T-cell (primary cell): ENCODE measurements around the gene APOBEC3H. TPM values are rescaled to one million over a fixed set of nuclear protein-coding genes. Genes with fewer than 3 reads are reported as not detected.

Experiments used
- ATAC-seq, 4 experiments: fragments of 200-7000 bp in 3 of 4; fragments of 150-1000 bp in 1 of 4; cut with Tn5 transposase; replicated peaks in 1 of 4; 1 replicate in 3 of 4; 2 replicates in 1 of 4; pipeline ENCODE4 v1.10.0; 2021; ENCODE audit warnings: moderate library complexity in 3 of 4, mild to moderate bottlenecking in 2 of 4, moderate number of reproducible peaks in 1 of 4
- CTCF ChIA-PET, 2 donors: fragments of 300-600 bp; sonication (Branson Sonifier 250); formaldehyde crosslinking; loops; one replicate each; lab custom pipeline; 2022; ENCODE audit warnings: antibody characterized with exemption in 2 of 2; lab: Charles Lee
- POLR2A ChIA-PET, 2 donors: fragments of 300-600 bp; sonication (Branson Sonifier 250); formaldehyde crosslinking; loops; one replicate each; lab custom pipeline; 2022; ENCODE audit warnings: antibody characterized with exemption in 2 of 2; lab: Charles Lee
- DNase-seq, 35 experiments: peaks; one replicate each; pipeline versions ENCODE4 v3.0.0 to v3.0.0-alpha.2; 2013 to 2023
- H3K27ac ChIP-seq: one replicate; pipeline ENCODE4 v1.5.1; 2013; ENCODE audit warnings: low read length
- H3K27me3 ChIP-seq, 2 experiments: replicated peaks in 1 of 2; 1 replicate in 1 of 2; 2 replicates in 1 of 2; pipeline versions ENCODE4 v1.6.1 to v1.7.0; 2013; ENCODE audit warnings: low read length in 1 of 2, mixed read lengths in 1 of 2; ENCODE audit not compliant: control insufficient read depth in 2 of 2, insufficient read depth in 2 of 2; ENCODE audit errors: extremely low read depth in 1 of 2
- H3K36me3 ChIP-seq, 2 donors: 1 replicate in 1 of 2; 2 replicates in 1 of 2; pipeline versions ENCODE4 v1.6.1 to v1.7.0; 2013; ENCODE audit warnings: low read length in 1 of 2; ENCODE audit not compliant: control insufficient read depth in 2 of 2, insufficient read depth in 1 of 2; ENCODE audit errors: extremely low read depth in 1 of 2
- H3K4me1 ChIP-seq, 2 experiments: 1 replicate in 1 of 2; 2 replicates in 1 of 2; pipeline versions ENCODE4 v1.6.1 to v1.7.0; 2013; ENCODE audit warnings: low read length in 2 of 2, mixed read lengths in 1 of 2; ENCODE audit not compliant: insufficient read depth in 2 of 2, control insufficient read depth in 1 of 2; ENCODE audit errors: extremely low read depth in 1 of 2
- H3K4me3 ChIP-seq, 2 donors: 1 replicate in 1 of 2; 2 replicates in 1 of 2; pipeline versions ENCODE4 v1.5.1 to v1.7.0; 2013; ENCODE audit warnings: mild to moderate bottlenecking in 2 of 2, low read length in 1 of 2, moderate library complexity in 1 of 2; ENCODE audit not compliant: control insufficient read depth in 1 of 2; ENCODE audit errors: extremely low read depth in 1 of 2
- H3K9me3 ChIP-seq: 2 replicates; pipeline ENCODE4 v1.7.0; 2013
- H3K27ac Mint-ChIP-seq, 2 donors: one replicate each; pipeline ENCODE4 v1.8.0; 2020 to 2021; ENCODE audit warnings: mild to moderate bottlenecking in 2 of 2, mixed read lengths in 2 of 2
- H3K27me3 Mint-ChIP-seq, 2 donors: one replicate each; pipeline ENCODE4 v1.8.0; 2021 to 2022; ENCODE audit warnings: mixed read lengths in 2 of 2
- H3K36me3 Mint-ChIP-seq: one replicate; pipeline ENCODE4 v1.8.0; 2021; ENCODE audit warnings: mixed read lengths
- H3K4me1 Mint-ChIP-seq, 3 donors: one replicate each; pipeline ENCODE4 v1.8.0; 2020 to 2022; ENCODE audit warnings: mixed read lengths in 3 of 3, mild to moderate bottlenecking in 1 of 3
- H3K4me3 Mint-ChIP-seq, 3 donors: one replicate each; pipeline ENCODE4 v1.8.0; 2020 to 2022; ENCODE audit warnings: mild to moderate bottlenecking in 3 of 3, mixed read lengths in 3 of 3, moderate library complexity in 3 of 3
- H3K9me3 Mint-ChIP-seq, 3 donors: one replicate each; pipeline ENCODE4 v1.8.0; 2020 to 2022; ENCODE audit warnings: mixed read lengths in 3 of 3
- WGBS: methylation state at CpG from one replicate; pipeline ENCODE4 v1.1.5; 2013; ENCODE audit warnings: missing lambda C conversion rate; ENCODE audit not compliant: insufficient coverage; 5-methylcytosine and 5-hydroxymethylcytosine counted together
- total RNA-seq, 35 experiments: library from RNA in 6 of 35; stranded (reverse) in 6 of 35; fragments of 120-200 nt in 1 of 35; gene quantifications; one replicate each; pipeline versions ENCODE4 v1.2.1 to v1.2.4 and lab custom pipeline; 2013 to 2026

The APOBEC3H gene
- total RNA-seq, 5 donors from 2014 or later (not counting 1 experiment from before 2014, with no cell fraction given): 1.1 to 6.9 (median 6.1) TPM

DNA sequence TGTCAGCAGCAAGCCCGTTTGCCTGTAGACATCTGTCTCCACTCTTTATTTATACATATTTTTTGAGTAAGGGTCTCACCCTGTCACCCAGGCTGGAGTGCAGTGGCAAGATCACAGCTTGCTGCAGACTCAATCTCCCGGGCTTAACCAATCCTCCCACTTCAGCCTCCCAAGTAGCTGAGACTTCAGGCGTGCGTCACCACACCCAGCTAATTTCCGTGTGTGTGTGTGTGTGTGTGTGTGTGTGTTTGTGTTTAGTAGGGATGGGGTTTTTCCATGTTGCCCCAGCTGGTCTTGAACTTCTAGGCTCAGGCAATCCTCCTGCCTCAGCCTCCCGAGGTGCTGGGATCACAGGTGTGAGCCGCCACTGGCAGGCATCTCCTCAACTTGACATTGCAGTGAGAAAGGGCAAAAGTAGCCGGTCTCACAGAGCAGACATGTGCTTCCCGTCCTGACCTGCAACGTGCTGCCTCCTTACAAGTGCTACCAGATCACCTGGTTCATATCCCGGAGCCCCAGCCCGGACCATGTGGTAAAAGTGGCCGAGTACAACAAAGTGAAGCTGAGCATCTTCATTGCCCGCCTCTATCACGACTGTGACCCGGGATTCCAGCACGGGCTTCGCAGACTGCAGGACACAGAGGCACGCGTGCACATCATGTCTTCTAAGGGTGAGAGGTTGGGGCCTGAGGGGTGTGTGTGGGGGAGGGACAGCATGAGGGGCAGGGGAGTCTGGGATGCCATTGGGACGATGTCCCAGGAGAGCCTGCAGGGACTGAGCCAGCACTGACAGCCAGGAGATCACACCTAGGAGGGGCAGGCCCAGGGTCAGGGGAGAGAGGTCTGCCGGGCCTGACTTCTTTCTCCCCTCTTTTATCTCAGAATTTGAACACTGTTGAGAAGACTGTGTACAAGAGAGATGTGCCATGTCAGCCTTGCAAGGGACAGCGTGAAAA lies 5.6 kb upstream of the APOBEC3H start:
- Histone ChIP-seq H3K4me1 (peaks cover 22 to 99% of the 10 kb centered on the region in 2 experiments), H3K4me3 (peak overlapping the region in 1 of 2 donors; percentile 46), H3K9me3 (no peaks in the 10 kb centered on the region), H3K27me3 (no peaks in the 10 kb centered on the region), H3K36me3 (peaks cover 0 to 8% of the 10 kb centered on the region in 2 donors), H3K27ac (peak overlapping the region; percentile 99)
- ATAC-seq (no peak), DNase-seq (peak in 3 of 35 experiments; percentile 26 to 69 (median 28))
- no peaks in the 10 kb centered on the region for H3K27me3 Mint-ChIP-seq
- H3K36me3 Mint-ChIP-seq: peaks cover 15% of the 10 kb centered on the region
- peak overlapping the region; percentile 64 to 78 (median 73) for H3K4me3 Mint-ChIP-seq
- peak overlapping the region; percentile 92 to 98 for H3K27ac Mint-ChIP-seq
- peaks cover 85 to 90% (median 88%) of the 10 kb centered on the region in 3 donors for H3K4me1 Mint-ChIP-seq
- ChIA-PET POLR2A (no interaction called here), CTCF (no interaction called here)
- 62% methylated on average over 12 of the region's 23 CpGs for WGBS
- no peaks in the 10 kb centered on the region for H3K9me3 Mint-ChIP-seq

DNA sequence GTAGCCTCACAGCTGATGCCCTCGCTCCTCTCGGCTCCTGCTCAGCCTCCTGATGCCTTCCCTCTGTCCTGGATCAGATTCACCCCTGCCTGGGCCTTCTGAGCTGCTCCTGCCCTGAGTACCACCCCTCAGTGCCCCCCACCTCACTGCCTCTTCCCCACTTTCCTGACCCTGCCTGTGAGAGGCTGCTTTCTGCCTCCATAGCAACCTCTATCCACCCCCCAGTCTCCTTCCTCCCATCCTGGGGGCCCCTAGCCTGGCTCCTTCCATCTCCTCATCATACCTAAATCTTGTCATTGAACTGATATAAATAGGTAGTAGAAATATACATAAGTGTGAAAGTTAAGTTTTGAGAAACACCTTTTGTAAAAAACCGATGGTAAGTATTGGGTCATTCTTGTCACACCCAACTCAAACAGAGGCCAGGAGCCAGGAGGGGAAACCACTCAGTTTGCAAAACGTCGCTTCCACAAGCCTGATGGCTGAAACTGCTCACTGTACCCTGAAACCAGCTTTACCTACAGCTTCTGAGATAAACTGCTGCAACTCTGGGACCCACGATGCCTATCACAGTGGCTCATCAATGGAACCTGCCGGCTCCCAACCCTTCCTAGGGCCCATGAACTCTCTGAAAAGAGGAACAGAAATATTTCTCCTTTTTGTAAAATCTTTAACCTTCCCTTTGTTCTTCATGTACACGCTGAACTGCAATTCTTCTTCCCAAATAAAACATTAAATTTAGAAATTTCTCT lies 4.8 kb upstream of the APOBEC3H start:
- DNase-seq (no peak), ATAC-seq (no peak)
- ChIA-PET POLR2A (interaction anchor here in 1 of 2 donors (0.5 kb wide), 1 partner anchor 207 kb away, joined by 3 read pairs; no protein-coding TSS in a partner anchor), CTCF (no interaction called here)
- Histone ChIP-seq H3K9me3 (no peaks in the 10 kb centered on the region), H3K4me3 (no peak overlapping the region), H3K4me1 (peaks cover 28 to 99% of the 10 kb centered on the region in 2 experiments), H3K27me3 (no peaks in the 10 kb centered on the region), H3K27ac (peak overlapping the region; percentile 99), H3K36me3 (peaks cover 0 to 1% of the 10 kb centered on the region in 2 donors)
- Mint-ChIP-seq H3K4me1 (peaks cover 87 to 93% (median 93%) of the 10 kb centered on the region in 3 donors), H3K27ac (peak overlapping the region; percentile 92 to 98), H3K9me3 (no peaks in the 10 kb centered on the region), H3K27me3 (no peaks in the 10 kb centered on the region), H3K36me3 (peaks cover 9% of the 10 kb centered on the region), H3K4me3 (peak overlapping the region; percentile 2 to 78 (median 49))
- 46% methylated on average over 7 of the region's 8 CpGs for WGBS

DNA sequence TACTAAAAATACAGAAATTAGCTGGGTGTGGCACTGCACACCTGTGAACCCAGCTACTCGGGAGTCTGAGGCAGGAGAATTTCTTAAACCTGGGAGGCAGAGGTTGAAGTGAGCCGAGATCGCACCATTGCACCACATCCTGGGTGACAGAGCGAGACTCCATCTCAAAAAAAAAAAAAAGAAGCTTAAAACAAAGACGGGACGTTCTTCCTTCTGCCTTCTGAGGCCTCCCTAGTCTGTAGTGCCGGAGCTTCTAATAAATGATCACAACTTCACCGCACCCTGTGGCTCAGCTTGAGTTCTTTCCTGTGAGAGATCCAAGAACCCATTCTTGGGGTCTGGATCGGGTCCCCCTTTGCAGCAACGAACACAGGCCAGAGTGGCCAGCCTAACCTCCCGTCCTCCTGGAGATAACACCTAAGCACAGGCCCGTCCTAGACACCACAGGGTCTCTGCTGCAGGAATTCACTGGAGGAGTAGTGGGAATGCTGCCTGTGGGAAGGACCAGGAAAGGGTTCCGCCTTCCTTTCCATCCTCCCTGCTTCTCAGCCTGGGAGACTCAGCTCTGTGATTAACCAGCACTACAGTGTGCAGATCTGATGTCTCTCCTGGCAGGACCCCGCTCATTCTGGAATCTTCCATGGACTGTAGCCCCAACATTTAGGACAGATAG lies 2.2 kb upstream of the APOBEC3H start:
- peak overlapping the region in 1 of 2 donors; percentile 11 for H3K4me3 ChIP-seq
- Mint-ChIP-seq H3K9me3 (no peaks in the 10 kb centered on the region), H3K4me1 (peaks cover 84 to 94% (median 92%) of the 10 kb centered on the region in 3 donors), H3K27ac (peak overlapping the region; percentile 88 to 91), H3K27me3 (no peaks in the 10 kb centered on the region), H3K36me3 (no peaks in the 10 kb centered on the region), H3K4me3 (peak overlapping the region in 1 of 3 donors; percentile 41)
- DNase-seq: peak in 27 of 35 experiments; percentile 28 to 72 (median 42)
- H3K36me3 ChIP-seq: no peaks in the 10 kb centered on the region
- peak in 1 of 4 experiments; percentile 16 for ATAC-seq
- H3K27ac ChIP-seq: peak overlapping the region; percentile 74
- peaks cover 32 to 99% of the 10 kb centered on the region in 2 experiments for H3K4me1 ChIP-seq
- ChIA-PET CTCF (interaction anchor here in 1 of 2 donors (0.6 to 1.4 kb wide), 8 partner anchors 14 to 814 kb away, joined by 3 to 8 read pairs (median 4); no protein-coding TSS in a partner anchor), POLR2A (interaction anchor here (0.5 to 0.7 kb wide), 8 partner anchors 20 to 1901 kb away, joined by 3 to 7 read pairs (median 4); no protein-coding TSS in a partner anchor)
- WGBS: 12% methylated on average over 5 of the region's 14 CpGs
- no peaks in the 10 kb centered on the region for H3K9me3 ChIP-seq
- H3K27me3 ChIP-seq: no peaks in the 10 kb centered on the region

DNA sequence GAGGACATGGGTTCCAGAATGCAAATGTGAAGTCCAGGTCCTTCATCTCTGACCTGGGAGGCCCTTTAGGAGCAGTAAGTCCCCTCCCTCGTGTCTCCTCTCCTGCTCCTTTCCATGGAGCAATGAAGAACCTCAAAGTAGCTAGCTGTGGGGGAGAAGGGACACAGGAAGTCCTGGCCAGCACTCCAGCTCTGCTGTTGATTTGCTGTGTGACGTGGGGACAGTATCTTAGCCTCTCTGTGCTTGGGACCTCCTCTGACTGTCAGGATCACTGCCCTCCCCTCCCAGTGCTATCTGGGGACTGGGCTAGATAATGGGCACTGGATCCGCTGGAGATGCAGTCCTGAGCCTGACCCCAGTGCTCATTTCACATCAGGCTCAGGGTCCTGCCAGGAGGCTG lies 1.1 kb upstream of the APOBEC3H start:
- 83% methylated on average over 1 of the region's 3 CpGs for WGBS
- ATAC-seq (no peak), DNase-seq (no peak)
- no peaks in the 10 kb centered on the region for H3K27me3 Mint-ChIP-seq
- H3K27ac ChIP-seq: peak overlapping the region; percentile 95
- POLR2A ChIA-PET: interaction anchor here in 1 of 2 donors (0.5 kb wide), 1 partner anchor 74 kb away, joined by 3 read pairs; no protein-coding TSS in a partner anchor
- H3K36me3 Mint-ChIP-seq: no peaks in the 10 kb centered on the region
- H3K4me1 Mint-ChIP-seq: peaks cover 84 to 92% (median 88%) of the 10 kb centered on the region in 3 donors
- no peaks in the 10 kb centered on the region for H3K27me3 ChIP-seq
- peak overlapping the region; percentile 83 to 91 for H3K27ac Mint-ChIP-seq
- H3K36me3 ChIP-seq: no peaks in the 10 kb centered on the region
- peak overlapping the region in 2 of 3 donors; percentile 41 to 45 for H3K4me3 Mint-ChIP-seq
- CTCF ChIA-PET: no interaction called here
- no peaks in the 10 kb centered on the region for H3K9me3 ChIP-seq
- H3K4me3 ChIP-seq: no peak overlapping the region
- H3K9me3 Mint-ChIP-seq: no peaks in the 10 kb centered on the region
- peaks cover 21 to 96% of the 10 kb centered on the region in 2 experiments for H3K4me1 ChIP-seq

DNA sequence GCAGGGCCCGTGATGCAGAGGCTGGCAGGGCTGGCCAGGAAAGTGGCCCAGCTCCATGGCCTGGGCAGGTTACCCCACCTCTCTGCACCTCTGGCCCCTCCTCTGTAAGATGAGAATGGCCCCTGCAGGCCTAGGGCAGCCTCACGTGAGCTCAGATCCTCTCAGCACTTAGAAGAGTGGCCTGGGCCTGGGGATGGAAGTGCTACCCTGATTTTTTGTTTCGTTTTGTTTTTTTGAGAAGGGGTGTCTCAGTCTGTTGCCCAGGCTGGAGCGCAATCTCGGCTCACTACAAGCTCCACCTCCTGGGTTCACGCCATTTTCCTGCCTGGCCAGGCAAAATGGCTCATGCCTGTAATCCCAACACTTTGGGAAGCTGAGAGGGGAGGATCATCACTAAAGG lies 982 bp downstream of the APOBEC3H start:
- no peak overlapping the region for H3K4me3 ChIP-seq
- no peaks in the 10 kb centered on the region for H3K9me3 ChIP-seq
- no peak for DNase-seq
- H3K36me3 ChIP-seq: no peaks in the 10 kb centered on the region
- Mint-ChIP-seq H3K4me3 (peak overlapping the region in 1 of 3 donors; percentile 56), H3K36me3 (no peaks in the 10 kb centered on the region), H3K4me1 (peaks cover 66 to 74% (median 67%) of the 10 kb centered on the region in 3 donors), H3K27me3 (no peaks in the 10 kb centered on the region), H3K9me3 (no peaks in the 10 kb centered on the region), H3K27ac (peak overlapping the region; percentile 92 to 94)
- peaks cover 16 to 76% of the 10 kb centered on the region in 2 experiments for H3K4me1 ChIP-seq
- H3K27ac ChIP-seq: peak overlapping the region; percentile 95
- ChIA-PET POLR2A (interaction anchor here in 1 of 2 donors (1.2 kb wide), 1 partner anchor 17 kb away, joined by 3 read pairs; no protein-coding TSS in a partner anchor), CTCF (interaction anchor here in 1 of 2 donors (1.0 kb wide), 1 partner anchor 21 kb away, joined by 4 read pairs; no protein-coding TSS in a partner anchor)
- H3K27me3 ChIP-seq: no peaks in the 10 kb centered on the region
- 65% methylated on average over 3 of the region's 6 CpGs for WGBS
- ATAC-seq: no peak
